ENCODE measurements around the gene GID4. TPM values are rescaled to one million over a fixed set of nuclear protein-coding genes. Genes with fewer than 3 reads are reported as not detected.

GID4 gene
- total RNA-seq, 1 experiment from 2014 or later = 7.3 TPM

GRCh38 chr17:18101828-18102227 is 62.6 kb downstream of the GID4 start:
- CTCF ChIA-PET = no interaction called here
- intact Hi-C loops (cut with micrococcal nuclease; ENCODE audit: unreplicated experiment) = no loop called here
- Mint-ChIP-seq H3K27me3 (ENCODE audit: unreplicated experiment) (no peaks in the 10 kb centered on the region), H3K36me3 (ENCODE audit: insufficient read depth, unreplicated experiment) (peaks cover 5% of the 10 kb centered on the region), H3K4me3 (ENCODE audit: low read depth, unreplicated experiment) (no peak overlapping the region), H3K9me3 (ENCODE audit: low read depth, unreplicated experiment) (no peaks in the 10 kb centered on the region), H3K27ac (ENCODE audit: unreplicated experiment) (no peak overlapping the region), H3K4me1 (ENCODE audit: low read depth, unreplicated experiment) (no peaks in the 10 kb centered on the region)
- DNase-seq = no peak
- no TSS peak for BruUV-seq (replicated peaks)
- TF ChIP-seq CTCF (IDR thresholded peaks at IDR 0.05; ENCODE audit: unreplicated experiment) = no peak

GRCh38 chr17:18102640-18103039 is 63.4 kb downstream of the GID4 start:
- peaks cover 9% of the 10 kb centered on the region for H3K36me3 Mint-ChIP-seq (ENCODE audit: insufficient read depth, unreplicated experiment)
- H3K4me1 Mint-ChIP-seq (ENCODE audit: low read depth, unreplicated experiment) = no peaks in the 10 kb centered on the region
- BruUV-seq (replicated peaks) = no TSS peak
- DNase-seq = no peak
- no peak for TF ChIP-seq CTCF (IDR thresholded peaks at IDR 0.05; ENCODE audit: unreplicated experiment)
- no peaks in the 10 kb centered on the region for H3K9me3 Mint-ChIP-seq (ENCODE audit: low read depth, unreplicated experiment)
- H3K4me3 Mint-ChIP-seq (ENCODE audit: low read depth, unreplicated experiment) = no peak overlapping the region
- intact Hi-C loops (cut with micrococcal nuclease; ENCODE audit: unreplicated experiment) = no loop called here
- no peaks in the 10 kb centered on the region for H3K27me3 Mint-ChIP-seq (ENCODE audit: unreplicated experiment)
- H3K27ac Mint-ChIP-seq (ENCODE audit: unreplicated experiment) = no peak overlapping the region
- CTCF ChIA-PET = no interaction called here

- CTCF ChIA-PET = no interaction called here
These were observed 65.8 kb downstream of the GID4 start for GRCh38 chr17:18105027-18105426.

GRCh38 chr17:18105595-18105994 is 66.4 kb downstream of the GID4 start:
- Mint-ChIP-seq H3K9me3 (ENCODE audit: low read depth, unreplicated experiment) (no peaks in the 10 kb centered on the region), H3K4me3 (ENCODE audit: low read depth, unreplicated experiment) (no peak overlapping the region), H3K27me3 (ENCODE audit: unreplicated experiment) (no peaks in the 10 kb centered on the region), H3K4me1 (ENCODE audit: low read depth, unreplicated experiment) (no peaks in the 10 kb centered on the region), H3K27ac (ENCODE audit: unreplicated experiment) (no peak overlapping the region), H3K36me3 (ENCODE audit: insufficient read depth, unreplicated experiment) (peaks cover 18% of the 10 kb centered on the region)
- intact Hi-C loops (cut with micrococcal nuclease; ENCODE audit: unreplicated experiment) = no loop called here
- BruUV-seq (replicated peaks) = no TSS peak
- no peak for TF ChIP-seq CTCF (IDR thresholded peaks at IDR 0.05; ENCODE audit: unreplicated experiment)
- DNase-seq = no peak
- CTCF ChIA-PET = no interaction called here

More at GRCh38 chr17:18105027-18105426, 65.8 kb downstream of the GID4 start:
- Mint-ChIP-seq H3K27me3 (ENCODE audit: unreplicated experiment) (no peaks in the 10 kb centered on the region), H3K4me3 (ENCODE audit: low read depth, unreplicated experiment) (no peak overlapping the region), H3K4me1 (ENCODE audit: low read depth, unreplicated experiment) (no peaks in the 10 kb centered on the region), H3K9me3 (ENCODE audit: low read depth, unreplicated experiment) (no peaks in the 10 kb centered on the region), H3K27ac (ENCODE audit: unreplicated experiment) (no peak overlapping the region), H3K36me3 (ENCODE audit: insufficient read depth, unreplicated experiment) (peaks cover 14% of the 10 kb centered on the region)
- DNase-seq = no peak
- BruUV-seq (replicated peaks) = no TSS peak
- TF ChIP-seq CTCF (IDR thresholded peaks at IDR 0.05; ENCODE audit: unreplicated experiment) = no peak
- intact Hi-C loops (cut with micrococcal nuclease; ENCODE audit: unreplicated experiment) = no loop called here
